ENCODE data around the gene RNF157.

- TF ChIP-seq CTCF (IDR thresholded peaks at IDR 0.05), result no peak
- no peak for TF ChIP-seq POLR2A (IDR thresholded peaks at IDR 0.05)
Observed at GRCh38 chr17:76200354-76200753, 39.9 kb downstream of the RNF157 start.

Measured in adrenal gland (tissue), 5 donors.